PC-9 (cell line): ENCODE data around the gene IGFL1.

Source experiments
- EZH2 ChIP-seq: fragments of 200-600 bp; sonication (generic); IDR thresholded peaks from 2 replicates; pipeline ENCODE4 v1.8.0; 2017; ENCODE audit warnings: antibody characterized with exemption, low read depth
- TF ChIP-seq, protein P1 (sequence below): fragments of 200-600 bp; sonication (generic); conservative IDR thresholded peaks from 2 replicates; pipeline ENCODE4 v1.6.1; 2017; ENCODE audit warnings: mixed run types, antibody characterized with exemption, mild to moderate bottlenecking, moderate library complexity

DNA sequence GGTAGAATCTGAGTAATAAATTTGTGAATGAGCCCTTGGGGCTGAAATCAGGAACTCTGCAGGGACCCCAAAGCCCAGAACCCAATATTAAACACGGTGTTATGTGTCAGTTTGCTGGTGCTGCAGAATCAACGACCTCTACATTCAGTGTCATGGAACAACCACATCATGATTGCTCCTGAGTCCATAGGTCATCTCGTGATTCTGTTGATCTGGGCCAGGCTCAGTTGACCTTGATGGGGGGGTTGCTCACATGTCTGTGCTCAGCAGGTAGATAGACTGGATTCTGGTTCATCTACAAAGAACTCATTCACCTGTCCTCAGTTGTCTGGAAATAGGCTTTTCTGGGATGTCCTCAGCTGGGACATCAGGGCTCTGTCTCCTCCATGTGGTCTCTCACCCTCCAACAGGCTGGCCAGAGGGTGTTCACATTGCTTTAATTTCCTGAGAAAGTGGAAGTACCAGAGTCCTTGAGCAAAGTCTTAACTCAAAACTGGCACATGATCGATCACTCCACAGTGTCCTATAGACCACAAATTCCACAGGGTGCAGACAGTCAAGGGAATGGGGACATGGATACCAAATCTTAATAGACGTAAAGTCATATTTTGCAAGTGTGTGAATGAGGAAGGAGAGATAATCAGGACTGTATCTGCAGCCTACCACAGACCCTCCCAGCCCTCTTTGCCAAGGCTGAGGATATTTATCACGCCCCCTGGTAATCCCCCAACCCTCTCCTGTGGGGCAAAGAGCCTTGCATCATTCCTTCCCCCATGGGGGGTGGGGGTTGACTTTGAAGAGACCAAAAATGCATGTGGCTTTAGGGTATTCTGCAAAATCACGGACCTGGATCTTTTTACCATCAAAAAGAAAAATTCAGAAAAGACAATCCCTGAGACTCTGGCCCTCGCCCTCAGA lies 39.3 kb upstream of the IGFL1 start:
- TF ChIP-seq, protein P1, sequence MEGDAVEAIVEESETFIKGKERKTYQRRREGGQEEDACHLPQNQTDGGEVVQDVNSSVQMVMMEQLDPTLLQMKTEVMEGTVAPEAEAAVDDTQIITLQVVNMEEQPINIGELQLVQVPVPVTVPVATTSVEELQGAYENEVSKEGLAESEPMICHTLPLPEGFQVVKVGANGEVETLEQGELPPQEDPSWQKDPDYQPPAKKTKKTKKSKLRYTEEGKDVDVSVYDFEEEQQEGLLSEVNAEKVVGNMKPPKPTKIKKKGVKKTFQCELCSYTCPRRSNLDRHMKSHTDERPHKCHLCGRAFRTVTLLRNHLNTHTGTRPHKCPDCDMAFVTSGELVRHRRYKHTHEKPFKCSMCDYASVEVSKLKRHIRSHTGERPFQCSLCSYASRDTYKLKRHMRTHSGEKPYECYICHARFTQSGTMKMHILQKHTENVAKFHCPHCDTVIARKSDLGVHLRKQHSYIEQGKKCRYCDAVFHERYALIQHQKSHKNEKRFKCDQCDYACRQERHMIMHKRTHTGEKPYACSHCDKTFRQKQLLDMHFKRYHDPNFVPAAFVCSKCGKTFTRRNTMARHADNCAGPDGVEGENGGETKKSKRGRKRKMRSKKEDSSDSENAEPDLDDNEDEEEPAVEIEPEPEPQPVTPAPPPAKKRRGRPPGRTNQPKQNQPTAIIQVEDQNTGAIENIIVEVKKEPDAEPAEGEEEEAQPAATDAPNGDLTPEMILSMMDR = no peak
- TF ChIP-seq EZH2 = no peak
